SH-SY5Y (cell line): ENCODE measurements around the gene HAUS2.
A peak's percentile ranks its signal among the peaks of the same experiment; 100 is the strongest.

Source experiments
- GATA2 ChIP-seq: IDR thresholded peaks from 2 replicates; pipeline ENCODE4 v1.6.1; 2011; ENCODE audit warnings: mild to moderate bottlenecking, low read depth, low read length
- GATA3 ChIP-seq: IDR thresholded peaks from 2 replicates; pipeline ENCODE4 v1.6.1; 2011; ENCODE audit warnings: low read depth, mild to moderate bottlenecking, low read length, moderate library complexity

HAUS2 gene

GRCh38 chr15:42548249-42549031 lies at the start of gene HAUS2, which contains the start of gene LRRC57:
Gene HAUS2, plus strand, starts transcription at chr15:42548838. Its CDS starts 35 bp downstream, at chr15:42548873.
Gene LRRC57, minus strand, starts transcription at chr15:42548793. Its CDS starts 359 bp downstream, at chr15:42548434.
- no peak for TF ChIP-seq GATA2
- no peak for TF ChIP-seq GATA3

- TF ChIP-seq GATA3 (no peak), GATA2 (peak; percentile 51; the same call in 1 of the 2 replicates)
These were observed 48.6 kb upstream of the HAUS2 start for GRCh38 chr15:42499858-42500609.

- TF ChIP-seq GATA3 = no peak
- TF ChIP-seq GATA2 = no peak
These were observed 46.2 kb upstream of the HAUS2 start for GRCh38 chr15:42502477-42502876.

GRCh38 chr15:42503825-42504224 lies 44.8 kb upstream of the HAUS2 start:
- TF ChIP-seq GATA3 (no peak), GATA2 (no peak)

GRCh38 chr15:42504631-42505030 lies 44.0 kb upstream of the HAUS2 start:
- no peak for TF ChIP-seq GATA2
- TF ChIP-seq GATA3 = no peak

GRCh38 chr15:42507514-42507913 lies 41.1 kb upstream of the HAUS2 start:
- no peak for TF ChIP-seq GATA3
- no peak for TF ChIP-seq GATA2

GRCh38 chr15:42508263-42508690 lies 40.4 kb upstream of the HAUS2 start:
- no peak for TF ChIP-seq GATA2
- TF ChIP-seq GATA3 = no peak

- TF ChIP-seq GATA3 = no peak
- TF ChIP-seq GATA2 = no peak
These were observed 38.2 kb upstream of the HAUS2 start for GRCh38 chr15:42510258-42511006.

- no peak for TF ChIP-seq GATA3
- TF ChIP-seq GATA2 = no peak
These were observed 37.6 kb upstream of the HAUS2 start for GRCh38 chr15:42511007-42511391.

GRCh38 chr15:42523331-42523730 lies 25.3 kb upstream of the HAUS2 start:
- TF ChIP-seq GATA2 (no peak), GATA3 (no peak)

- no peak for TF ChIP-seq GATA2
- no peak for TF ChIP-seq GATA3
These were observed 19.7 kb upstream of the HAUS2 start for GRCh38 chr15:42528970-42529369.

- TF ChIP-seq GATA2 (no peak), GATA3 (no peak)
These were observed 15.4 kb upstream of the HAUS2 start for GRCh38 chr15:42533246-42533645.

- no peak for TF ChIP-seq GATA2
- TF ChIP-seq GATA3 = no peak
These were observed 3.6 kb upstream of the HAUS2 start for GRCh38 chr15:42544853-42545629.
